ENCODE results near the gene ACAT2. TPM values are rescaled to one million over a fixed set of nuclear protein-coding genes. Genes with fewer than 3 reads are reported as not detected.
"Not testable (repeated sequence)": the region's sequence is repeated elsewhere in the genome, so short reads cannot be mapped to it uniquely, and the experiment has no call there.

Gene ACAT2
- total RNA-seq, 1 donor from 2014 or later = 34.1 TPM

DNA sequence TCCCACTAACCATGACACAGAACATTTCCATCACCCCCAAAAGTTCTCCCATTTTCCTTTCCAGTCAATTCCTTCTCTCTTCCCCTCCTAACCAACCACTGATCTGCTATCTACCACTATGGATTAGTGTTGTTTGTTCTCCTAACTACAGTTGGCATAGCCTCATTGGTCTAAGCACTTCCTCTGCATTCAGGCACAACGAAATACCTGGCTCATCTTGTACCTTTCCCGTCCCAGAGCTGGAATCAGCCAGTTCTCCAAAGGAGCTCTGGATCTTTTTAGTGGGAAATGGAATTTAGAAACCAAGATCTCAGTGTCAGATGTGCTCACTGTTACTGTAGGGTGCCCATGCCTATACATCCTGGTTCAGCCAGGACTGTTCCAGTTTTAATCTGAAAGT, 38.6 kb upstream of the ACAT2 start:
- Histone ChIP-seq H3K36me3 (ENCODE audit: control insufficient read depth, insufficient read depth, low read length) (no peaks in the 10 kb centered on the region), H3K27me3 (ENCODE audit: control insufficient read depth, insufficient read depth, low read length) (no peaks in the 10 kb centered on the region), H3K4me3 (ENCODE audit: low read depth, low read length) (no peak overlapping the region)
- no peak for DNase-seq (ENCODE audit: low read depth)
- TF ChIP-seq, protein P1, sequence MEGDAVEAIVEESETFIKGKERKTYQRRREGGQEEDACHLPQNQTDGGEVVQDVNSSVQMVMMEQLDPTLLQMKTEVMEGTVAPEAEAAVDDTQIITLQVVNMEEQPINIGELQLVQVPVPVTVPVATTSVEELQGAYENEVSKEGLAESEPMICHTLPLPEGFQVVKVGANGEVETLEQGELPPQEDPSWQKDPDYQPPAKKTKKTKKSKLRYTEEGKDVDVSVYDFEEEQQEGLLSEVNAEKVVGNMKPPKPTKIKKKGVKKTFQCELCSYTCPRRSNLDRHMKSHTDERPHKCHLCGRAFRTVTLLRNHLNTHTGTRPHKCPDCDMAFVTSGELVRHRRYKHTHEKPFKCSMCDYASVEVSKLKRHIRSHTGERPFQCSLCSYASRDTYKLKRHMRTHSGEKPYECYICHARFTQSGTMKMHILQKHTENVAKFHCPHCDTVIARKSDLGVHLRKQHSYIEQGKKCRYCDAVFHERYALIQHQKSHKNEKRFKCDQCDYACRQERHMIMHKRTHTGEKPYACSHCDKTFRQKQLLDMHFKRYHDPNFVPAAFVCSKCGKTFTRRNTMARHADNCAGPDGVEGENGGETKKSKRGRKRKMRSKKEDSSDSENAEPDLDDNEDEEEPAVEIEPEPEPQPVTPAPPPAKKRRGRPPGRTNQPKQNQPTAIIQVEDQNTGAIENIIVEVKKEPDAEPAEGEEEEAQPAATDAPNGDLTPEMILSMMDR (IDR thresholded peaks at IDR 0.05; ENCODE audit: insufficient read depth, low read length, poor library complexity, severe bottlenecking) = no peak

DNA sequence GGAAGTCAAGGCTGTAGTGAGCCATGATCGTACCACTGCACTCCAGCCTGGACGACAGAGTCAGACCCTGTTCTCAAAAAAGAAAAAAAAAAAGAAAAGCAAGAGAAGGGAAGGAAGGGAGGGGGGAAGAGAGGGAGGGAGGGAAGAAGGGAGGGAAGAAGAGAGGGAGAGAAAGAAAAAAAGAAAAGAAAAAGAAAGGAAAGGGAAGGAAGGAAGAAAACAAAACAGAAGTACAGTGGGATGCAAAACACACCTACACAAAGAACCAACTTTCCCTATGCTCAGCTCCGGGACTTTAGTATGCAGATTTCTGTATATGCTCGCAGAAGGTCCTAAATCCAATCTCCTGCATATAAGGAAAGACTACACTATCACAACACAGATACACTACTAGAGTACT, 37.1 kb upstream of the ACAT2 start:
- Histone ChIP-seq H3K4me3 (ENCODE audit: low read depth, low read length) (no peak overlapping the region), H3K27me3 (ENCODE audit: control insufficient read depth, insufficient read depth, low read length) (no peaks in the 10 kb centered on the region), H3K36me3 (ENCODE audit: control insufficient read depth, insufficient read depth, low read length) (no peaks in the 10 kb centered on the region)
- TF ChIP-seq, protein P1 (IDR thresholded peaks at IDR 0.05; ENCODE audit: insufficient read depth, low read length, poor library complexity, severe bottlenecking) = no peak
- no peak for DNase-seq (ENCODE audit: low read depth)

DNA sequence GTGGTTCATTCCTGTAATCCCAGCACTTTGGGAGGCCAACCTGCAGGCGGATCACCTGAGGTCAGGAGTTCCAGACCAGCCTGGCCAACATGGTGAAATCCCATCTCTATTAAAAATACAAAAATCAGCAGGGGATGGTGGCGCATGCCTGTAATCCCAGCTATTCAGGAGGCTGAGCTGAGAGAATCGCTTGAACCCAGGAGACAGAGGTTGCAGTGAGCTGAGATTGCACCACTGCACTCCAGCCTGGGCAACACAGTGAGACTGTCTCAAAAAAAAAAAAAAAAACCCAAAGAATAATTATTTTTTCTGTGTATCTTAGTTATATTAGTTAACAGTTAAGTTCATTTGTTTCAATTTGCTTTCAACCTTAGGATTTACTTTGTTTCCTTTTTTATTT, 36.6 kb upstream of the ACAT2 start:
- H3K27me3 ChIP-seq (ENCODE audit: control insufficient read depth, insufficient read depth, low read length); H3K4me3 ChIP-seq (ENCODE audit: low read depth, low read length); DNase-seq (ENCODE audit: low read depth); H3K36me3 ChIP-seq (ENCODE audit: control insufficient read depth, insufficient read depth, low read length): not testable (repeated sequence)

DNA sequence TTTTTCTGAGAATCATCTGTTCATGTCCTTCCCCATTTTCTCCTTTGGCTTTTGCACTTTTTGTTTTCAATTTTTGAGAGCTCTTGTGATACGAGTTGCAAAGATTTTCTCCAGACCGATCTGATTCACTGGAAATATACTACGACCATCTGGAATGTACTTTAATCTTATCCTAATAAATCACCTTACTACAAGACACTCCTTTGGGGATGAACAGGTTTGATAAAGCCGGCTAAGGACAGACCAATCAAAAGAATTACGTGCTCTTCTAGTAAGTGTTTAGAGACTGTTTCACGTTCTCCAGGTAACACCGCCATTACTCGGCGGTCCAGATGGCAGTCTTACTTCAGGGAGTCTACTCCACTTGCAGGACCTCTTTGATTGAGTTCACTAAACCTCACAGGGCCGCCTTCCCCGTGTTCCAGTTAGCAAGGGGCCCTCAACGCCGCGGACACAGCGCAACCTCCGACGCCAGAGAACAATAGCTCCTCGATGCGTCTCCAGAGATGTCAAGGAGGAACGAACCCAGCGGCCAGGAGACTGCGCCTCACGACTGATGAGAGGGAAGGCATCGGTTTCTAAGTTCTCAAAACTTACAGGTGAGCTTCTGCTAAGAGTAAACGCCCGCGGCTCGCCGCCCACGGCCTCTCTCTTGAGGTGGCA, 35.5 kb upstream of the ACAT2 start:
- no peaks in the 10 kb centered on the region for H3K36me3 ChIP-seq (ENCODE audit: control insufficient read depth, insufficient read depth, low read length)
- no peaks in the 10 kb centered on the region for H3K27me3 ChIP-seq (ENCODE audit: control insufficient read depth, insufficient read depth, low read length)
- H3K4me3 ChIP-seq (ENCODE audit: low read depth, low read length) = peak overlapping the region; percentile 95
- TF ChIP-seq, protein P1 (IDR thresholded peaks at IDR 0.05; ENCODE audit: insufficient read depth, low read length, poor library complexity, severe bottlenecking) = no peak
- no peak for DNase-seq (ENCODE audit: low read depth)

DNA sequence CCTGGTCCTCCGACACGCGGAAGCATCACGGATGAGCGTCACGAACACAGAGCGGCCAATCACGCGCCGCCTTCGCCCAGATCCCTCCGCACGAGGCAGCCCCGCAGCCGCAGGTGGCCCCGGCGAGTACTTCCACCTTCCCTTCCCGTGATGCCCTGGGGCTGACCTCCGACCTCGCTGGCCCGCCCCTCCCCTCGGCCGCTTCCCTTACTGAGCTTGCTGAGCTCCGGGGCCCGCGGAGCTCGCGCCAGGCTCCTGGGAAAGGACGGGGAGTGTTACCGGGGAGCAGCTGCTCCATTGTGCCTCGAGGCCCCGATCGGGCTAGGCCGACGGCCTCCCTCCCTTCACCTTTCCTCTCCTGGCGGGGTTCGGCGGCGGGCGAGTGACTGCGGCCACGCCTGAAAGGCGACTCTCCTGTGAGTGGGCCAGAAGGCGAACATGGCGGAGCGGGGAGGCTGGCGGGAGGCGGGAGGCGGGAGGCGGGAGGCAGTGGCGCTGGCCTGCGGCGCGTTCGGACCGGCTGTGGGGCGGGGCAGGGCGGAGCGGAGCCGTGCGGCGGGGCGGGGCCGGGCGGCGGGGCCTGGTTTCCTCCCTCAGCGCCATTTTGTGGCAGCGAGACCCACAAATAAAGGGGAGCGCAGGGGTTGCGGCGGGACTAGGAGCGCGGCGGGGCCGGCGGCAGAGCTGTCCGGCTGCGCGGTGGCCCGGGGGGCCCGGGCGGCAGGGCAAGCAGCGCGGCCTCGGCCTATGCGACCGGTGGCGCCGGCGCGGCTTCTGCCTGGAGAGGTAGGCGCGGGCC, 34.7 kb upstream of the ACAT2 start, which contains the start of gene WTAP:
WTAP (plus strand) TSS at position 589 of the 799 bp plus-strand sequence. CDS start 8,760 bp downstream, outside the sequence.
- DNase-seq (ENCODE audit: low read depth) = peak; percentile 77
- TF ChIP-seq, protein P1 (IDR thresholded peaks at IDR 0.05; ENCODE audit: insufficient read depth, low read length, poor library complexity, severe bottlenecking) = no peak
- H3K36me3 ChIP-seq (ENCODE audit: control insufficient read depth, insufficient read depth, low read length) = no peaks in the 10 kb centered on the region
- peak within 1 kb of the TSS; percentile 95 for H3K4me3 ChIP-seq (ENCODE audit: low read depth, low read length)
- no peaks in the 10 kb centered on the region for H3K27me3 ChIP-seq (ENCODE audit: control insufficient read depth, insufficient read depth, low read length)

DNA sequence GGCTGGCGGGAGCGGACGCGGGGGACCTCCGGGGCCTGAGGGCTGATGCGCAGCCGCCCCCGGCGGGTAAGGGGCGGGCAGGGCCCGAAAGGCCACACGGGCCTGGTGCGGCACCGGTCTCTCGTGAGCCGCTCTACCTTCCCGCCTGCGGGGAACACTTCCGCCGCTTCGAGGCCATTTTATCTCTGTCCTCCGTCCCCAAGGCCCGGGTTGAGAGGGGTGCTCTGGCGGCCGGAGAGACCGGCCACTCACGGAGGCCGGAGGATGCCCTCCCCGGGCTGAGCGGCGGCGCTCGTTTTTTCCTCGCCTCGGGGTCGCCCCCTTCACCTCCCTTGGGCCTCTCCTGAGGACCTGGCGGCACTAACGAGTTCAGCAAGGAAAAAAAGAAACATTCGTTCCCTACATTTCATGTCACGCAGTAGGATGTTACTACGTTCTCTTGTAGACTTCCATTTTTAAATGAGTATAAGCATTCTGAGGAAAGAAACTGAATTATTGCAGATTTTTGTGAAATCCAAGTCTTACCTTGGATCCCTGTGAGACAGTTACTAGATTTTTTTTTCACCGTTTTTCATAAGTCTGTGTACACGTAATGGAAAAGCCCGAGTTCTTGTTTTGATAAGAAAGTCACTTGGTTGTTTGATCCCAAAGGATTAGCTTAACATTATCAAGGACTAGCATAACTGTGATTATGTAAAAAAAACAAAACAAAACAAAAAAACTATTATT, 34.0 kb upstream of the ACAT2 start:
- TF ChIP-seq, protein P1 (IDR thresholded peaks at IDR 0.05; ENCODE audit: insufficient read depth, low read length, poor library complexity, severe bottlenecking) = no peak
- no peaks in the 10 kb centered on the region for H3K36me3 ChIP-seq (ENCODE audit: control insufficient read depth, insufficient read depth, low read length)
- H3K27me3 ChIP-seq (ENCODE audit: control insufficient read depth, insufficient read depth, low read length) = no peaks in the 10 kb centered on the region
- peak overlapping the region; percentile 95 for H3K4me3 ChIP-seq (ENCODE audit: low read depth, low read length)
- no peak for DNase-seq (ENCODE audit: low read depth)

Data from kidney epithelial cell (primary cell).